COLO668 (cell line): Measurements from ENCODE around the gene PLCB2.

Source experiments
- DNase-seq: peaks from one replicate; lab custom pipeline; 2025; ENCODE audit not compliant: unreplicated experiment; lab: John Stamatoyannopoulos, UW

Gene PLCB2

DNA sequence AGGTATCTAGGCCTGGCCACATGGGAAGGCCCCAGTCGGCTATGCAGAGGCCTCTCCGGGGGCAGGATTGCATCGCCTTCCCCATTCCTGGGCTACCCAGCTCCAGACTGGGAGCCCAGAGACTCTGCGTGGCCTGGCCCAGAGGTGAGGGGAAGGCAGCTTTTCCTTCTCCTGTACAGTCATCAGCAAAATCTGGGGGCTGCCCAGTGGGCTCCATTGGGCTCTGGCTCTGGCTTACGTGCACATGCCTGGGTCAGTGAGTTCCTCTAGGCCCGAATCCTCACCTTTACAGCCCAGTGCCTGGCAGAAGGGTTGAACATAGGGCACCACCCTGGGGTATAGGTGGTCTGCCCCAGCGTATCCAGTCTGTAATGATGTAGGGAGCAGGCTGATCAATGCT lies 20.9 kb downstream of the PLCB2 start:
- DNase-seq, result no peak

DNA sequence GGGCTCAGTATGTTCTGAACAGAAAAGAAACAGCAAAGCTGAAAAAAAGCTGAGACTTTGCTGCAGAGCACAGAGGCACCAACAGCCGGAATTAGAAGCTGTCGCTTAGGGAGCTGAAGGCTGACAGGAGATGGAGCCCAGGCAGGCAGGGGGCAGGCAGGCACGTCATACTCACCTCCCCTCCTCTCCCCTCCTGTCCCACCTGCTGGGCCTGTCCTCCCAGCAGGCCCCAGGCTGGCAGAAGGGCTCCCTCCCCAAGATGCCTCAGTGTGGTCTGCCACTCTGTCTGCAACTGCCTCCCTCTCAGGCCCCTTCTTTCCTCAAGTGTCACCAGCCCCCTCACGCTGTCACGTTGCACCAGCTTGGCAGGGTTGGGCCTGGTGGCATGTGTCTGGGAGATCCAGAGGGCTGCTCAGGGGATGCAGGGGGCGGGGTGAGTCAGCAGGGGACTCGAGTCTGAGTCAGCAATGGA lies 21.6 kb downstream of the PLCB2 start:
- DNase-seq, result no peak

- DNase-seq, result no peak
Observed at GRCh38 chr15:40285554-40286011, 22.2 kb downstream of the PLCB2 start.

- no peak for DNase-seq
Observed at GRCh38 chr15:40285151-40285550, 22.6 kb downstream of the PLCB2 start.

- no peak for DNase-seq
Observed at GRCh38 chr15:40283615-40284300, 24.0 kb downstream of the PLCB2 start.

- DNase-seq, result peak; percentile 57
Observed at GRCh38 chr15:40282869-40283614, 24.7 kb downstream of the PLCB2 start, which contains the start of gene ANKRD63. TSS of gene ANKRD63 (minus strand) at chr15:40283064. CDS start at chr15:40282586, 478 bp downstream.

GRCh38 chr15:40282147-40282868 lies 25.4 kb downstream of the PLCB2 start:
- peak; percentile 80 for DNase-seq

DNA sequence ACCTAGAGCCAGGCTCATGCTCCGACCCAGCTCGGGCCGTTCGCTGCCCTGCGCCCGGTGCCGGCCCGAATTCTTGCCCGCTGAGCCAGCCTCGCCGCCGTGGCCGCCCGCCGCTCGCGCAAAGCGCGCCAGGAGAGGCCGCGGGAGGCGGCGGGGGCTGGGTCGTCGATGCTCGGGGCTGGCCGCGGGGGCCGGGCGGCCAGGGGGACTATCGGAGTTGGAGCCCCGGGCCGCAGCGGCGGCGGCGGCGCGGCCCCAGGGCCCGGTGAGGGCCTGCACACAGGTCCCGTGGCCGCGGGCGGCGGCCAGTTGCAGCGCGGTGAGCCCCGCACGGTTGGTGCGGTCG lies 26.0 kb downstream of the PLCB2 start:
- no peak for DNase-seq

- no peak for DNase-seq
Observed at GRCh38 chr15:40281057-40281800, 26.5 kb downstream of the PLCB2 start.

- no peak for DNase-seq
Observed at GRCh38 chr15:40280260-40281056, 27.3 kb downstream of the PLCB2 start.

DNA sequence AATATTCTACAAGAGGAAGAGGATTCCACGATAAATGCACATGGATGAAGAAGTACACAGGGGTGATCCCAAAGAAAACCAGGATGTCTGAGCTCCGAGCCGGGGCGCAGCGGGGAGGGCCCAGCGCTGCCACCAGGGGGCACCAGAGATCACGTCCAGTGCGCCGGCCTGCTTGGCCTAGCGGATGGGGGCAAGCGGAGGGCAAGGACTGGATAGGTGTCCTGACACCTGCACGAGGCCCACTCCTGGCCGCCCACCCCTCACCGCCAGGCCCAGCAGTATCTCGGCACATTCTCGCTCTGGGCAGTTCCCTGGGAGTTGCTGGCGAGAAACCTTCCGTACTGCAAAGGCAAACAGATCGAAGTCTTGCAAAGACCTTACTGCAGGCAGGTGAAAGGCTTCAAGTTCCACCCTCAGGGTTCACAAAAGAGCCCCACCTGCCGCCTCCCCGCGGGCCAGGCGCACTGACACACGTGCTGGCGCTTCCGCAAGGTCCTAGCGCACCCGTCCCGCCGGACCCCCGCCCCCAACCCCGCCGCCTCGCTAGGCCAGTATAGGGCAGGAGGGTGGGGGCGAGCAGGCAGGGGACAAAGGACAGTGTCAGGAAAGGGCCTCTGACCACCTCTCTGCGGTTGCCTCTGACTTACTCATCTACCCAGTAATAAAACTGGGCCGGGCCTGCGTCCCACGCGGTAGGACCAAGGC lies 28.1 kb downstream of the PLCB2 start:
- DNase-seq, result peak; percentile 78

DNA sequence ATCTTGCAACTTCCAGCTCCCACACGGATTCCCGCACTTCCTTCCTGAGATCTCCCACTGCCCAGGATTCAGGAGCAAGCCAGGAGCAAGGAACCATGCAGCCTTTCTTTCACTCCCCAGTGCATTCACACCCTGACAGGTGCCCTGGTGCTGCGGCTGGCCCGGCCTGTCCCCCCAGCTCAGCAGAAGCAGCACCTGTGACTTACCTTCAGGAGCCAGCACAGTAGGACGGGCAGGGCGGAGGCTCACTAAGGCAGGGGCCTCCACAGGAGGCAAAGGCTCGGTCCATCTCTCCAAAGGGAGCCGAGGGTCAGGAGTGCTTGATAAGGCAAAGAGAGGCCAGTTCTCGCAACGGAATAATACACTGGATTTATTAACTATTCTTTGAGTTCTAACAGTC lies 29.7 kb downstream of the PLCB2 start:
- no peak for DNase-seq

GRCh38 chr15:40277471-40277870 lies 30.3 kb downstream of the PLCB2 start:
- no peak for DNase-seq

GRCh38 chr15:40276927-40277326 lies 30.8 kb downstream of the PLCB2 start:
- DNase-seq, result no peak

- DNase-seq, result no peak
Observed at GRCh38 chr15:40275954-40276353, 31.8 kb downstream of the PLCB2 start.

GRCh38 chr15:40275523-40275922 lies 32.2 kb downstream of the PLCB2 start:
- DNase-seq, result no peak

GRCh38 chr15:40274350-40275274 lies 33.1 kb downstream of the PLCB2 start:
- peak; percentile 86 for DNase-seq

DNA sequence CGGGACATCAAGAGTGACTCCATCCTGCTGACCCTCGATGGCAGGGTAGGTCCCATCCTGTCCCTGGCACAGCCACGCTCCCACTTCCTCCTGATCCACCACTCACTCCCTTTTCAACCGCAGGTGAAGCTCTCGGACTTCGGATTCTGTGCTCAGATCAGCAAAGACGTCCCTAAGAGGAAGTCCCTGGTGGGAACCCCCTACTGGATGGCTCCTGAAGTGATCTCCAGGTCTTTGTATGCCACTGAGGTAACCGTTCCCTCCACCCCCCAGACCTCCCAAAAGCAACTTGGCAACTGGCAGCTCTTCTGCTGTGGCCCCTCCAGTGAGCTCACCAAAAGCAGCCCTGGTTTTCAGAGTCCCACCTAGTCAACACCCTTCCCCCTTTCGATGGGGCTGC lies 34.3 kb downstream of the PLCB2 start:
- no peak for DNase-seq
